Keratinocyte (primary cell): ENCODE measurements around the gene NTNG1. TPM values are rescaled to one million over a fixed set of nuclear protein-coding genes. Genes with fewer than 3 reads are reported as not detected.

Experiments
- DNase-seq: peaks from one replicate; pipeline ENCODE4 v3.0.0-alpha.2; 2011; ENCODE audit warnings: low read depth, missing footprints, low spot score
- FAIRE-seq: peaks from 2 replicates; lab custom pipeline; 2011; peaks lifted over from hg19 to GRCh38; lab: Jason Lieb, UNC
- H2AFZ ChIP-seq: 2 replicates; pipeline ENCODE4 v1.6.0; 2012; ENCODE audit warnings: low read length, control low read depth, inconsistent platforms; ENCODE audit not compliant: control insufficient read depth
- H3K27ac ChIP-seq: 2 replicates; pipeline ENCODE4 v1.5.1; 2011; ENCODE audit warnings: low read length; ENCODE audit not compliant: control insufficient read depth, insufficient read depth
- H3K27me3 ChIP-seq: 3 replicates; pipeline ENCODE4 v1.6.0; 2011; ENCODE audit warnings: low read length; ENCODE audit not compliant: control insufficient read depth, insufficient read depth; ENCODE audit errors: extremely low read depth
- H3K36me3 ChIP-seq, 2 experiments: 2 replicates in 1 of 2; 3 replicates in 1 of 2; pipeline ENCODE4 v1.5.1; 2011; ENCODE audit warnings: low read length in 2 of 2, mild to moderate bottlenecking in 1 of 2; ENCODE audit not compliant: control insufficient read depth in 2 of 2, insufficient read depth in 2 of 2; ENCODE audit errors: extremely low read depth in 1 of 2
- H3K4me1 ChIP-seq: 3 replicates; pipeline ENCODE4 v1.5.1; 2011; ENCODE audit warnings: low read length; ENCODE audit not compliant: control insufficient read depth, insufficient read depth; ENCODE audit errors: extremely low read depth
- H3K4me2 ChIP-seq: 3 replicates; pipeline ENCODE4 v1.6.0; 2011; ENCODE audit warnings: low read depth, low read length; ENCODE audit not compliant: control insufficient read depth, insufficient read depth; ENCODE audit errors: extremely low read depth
- H3K4me3 ChIP-seq, 3 experiments: fragments of 200-600 bp in 1 of 3; sonication (generic) in 1 of 3; 2 replicates in 2 of 3; 3 replicates in 1 of 3; pipeline ENCODE4 v1.5.1; 2011 to 2016; ENCODE audit warnings: low read length in 3 of 3, mild to moderate bottlenecking in 3 of 3, control low read depth in 2 of 3, inconsistent platforms in 1 of 3, low read depth in 1 of 3, mixed read lengths in 1 of 3, mixed run types in 1 of 3, moderate library complexity in 1 of 3; ENCODE audit not compliant: control insufficient read depth in 2 of 3, insufficient read depth in 2 of 3; ENCODE audit errors: extremely low read depth in 1 of 3
- H3K79me2 ChIP-seq: 2 replicates; pipeline ENCODE4 v1.6.0; 2012; ENCODE audit warnings: low read length; ENCODE audit not compliant: control insufficient read depth, insufficient read depth
- H3K9ac ChIP-seq: 3 replicates; pipeline ENCODE4 v1.6.0; 2011; ENCODE audit warnings: low read length; ENCODE audit not compliant: control insufficient read depth, insufficient read depth; ENCODE audit errors: extremely low read depth
- H3K9me1 ChIP-seq: 3 replicates; pipeline ENCODE4 v1.6.0; 2011; ENCODE audit warnings: low read length; ENCODE audit not compliant: control insufficient read depth, insufficient read depth; ENCODE audit errors: extremely low read depth
- H3K9me3 ChIP-seq: 2 replicates; pipeline ENCODE4 v1.5.1; 2012; ENCODE audit warnings: low read depth, low read length; ENCODE audit not compliant: control insufficient read depth
- H4K20me1 ChIP-seq: 3 replicates; pipeline ENCODE4 v1.6.0; 2011; ENCODE audit warnings: low read length; ENCODE audit not compliant: control insufficient read depth, insufficient read depth; ENCODE audit errors: extremely low read depth
- EZH2 ChIP-seq: IDR thresholded peaks from one replicate; pipeline ENCODE4 v1.6.1; 2012; ENCODE audit warnings: inconsistent platforms, mild to moderate bottlenecking, low read length, moderate library complexity
- dilution Hi-C: fragments of 300-500 bp; cut with MboI; formaldehyde crosslinking; loops from one replicate; pipeline ENCODE4 v1.7.0; 2020; ENCODE audit warnings: low sequenced_read_pairs; ENCODE audit not compliant: extremely low pct_ligation_motif_present
- polyA plus RNA-seq, 5 experiments: library from polyadenylated mRNA; depleted of rRNA in 3 of 5; stranded (reverse) in 3 of 5; stranded (forward) in 1 of 5; unstranded in 1 of 5; fragments of >200 nt; gene quantifications; 1 replicate in 1 of 5; 2 replicates in 3 of 5; 3 replicates in 1 of 5; pipeline versions ENCODE4 v1.2.1 to v1.2.3, GENCODE V29; 2011 to 2012; ENCODE audit warnings: missing spikeins in 2 of 5, low read depth in 1 of 5, low replicate concordance in 1 of 5
- TF ChIP-seq, protein P1 (sequence below), 3 experiments: IDR thresholded peaks in 1 of 3; conservative IDR thresholded peaks in 1 of 3; optimal IDR thresholded peaks in 1 of 3; 2 replicates in 2 of 3; 3 replicates in 1 of 3; pipeline versions ENCODE3 to v1.5.1; 2011; ENCODE audit warnings: low read length in 3 of 3, mild to moderate bottlenecking in 3 of 3, moderate library complexity in 2 of 3, control low read depth in 1 of 3, inconsistent platforms in 1 of 3; ENCODE audit not compliant: insufficient read depth in 2 of 3; ENCODE audit errors: extremely low read depth in 1 of 3

NTNG1 gene
- polyA plus RNA-seq, 1 donor (not counting 4 experiments of a cell fraction or from before 2014, with no cell fraction given): 8.1 TPM

DNA sequence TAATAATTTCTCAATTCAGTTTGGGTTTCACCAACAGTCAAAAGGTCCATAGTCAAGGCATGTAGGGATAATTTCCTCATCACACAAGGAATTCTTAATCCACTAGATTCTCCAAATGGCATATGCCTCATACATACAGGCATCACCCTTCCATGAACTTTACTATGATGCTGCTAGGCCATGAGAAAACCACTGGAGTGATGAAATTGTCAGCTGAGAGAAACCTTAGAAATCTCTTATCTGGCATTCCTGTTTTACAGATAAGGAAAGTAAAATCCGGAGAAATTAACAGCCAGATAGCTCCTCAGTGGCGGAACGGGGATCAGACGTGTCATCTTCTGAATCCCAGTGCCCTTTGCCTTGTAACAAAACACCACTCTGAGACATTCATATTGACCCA is 274.4 kb downstream of the NTNG1 start:
- Histone ChIP-seq H3K27ac (no peak overlapping the region), H3K9me3 (no peaks in the 10 kb centered on the region), H3K36me3 (no peaks in the 10 kb centered on the region), H3K4me2 (no peak overlapping the region), H4K20me1 (no peaks in the 10 kb centered on the region), H3K27me3 (no peaks in the 10 kb centered on the region), H3K9me1 (no peaks in the 10 kb centered on the region), H3K79me2 (no peaks in the 10 kb centered on the region), H3K4me1 (no peaks in the 10 kb centered on the region), H3K9ac (no peak overlapping the region), H3K4me3 (no peak overlapping the region), H2AFZ (no peak overlapping the region)
- no peak for DNase-seq
- no peak for FAIRE-seq
- TF ChIP-seq, protein P1, sequence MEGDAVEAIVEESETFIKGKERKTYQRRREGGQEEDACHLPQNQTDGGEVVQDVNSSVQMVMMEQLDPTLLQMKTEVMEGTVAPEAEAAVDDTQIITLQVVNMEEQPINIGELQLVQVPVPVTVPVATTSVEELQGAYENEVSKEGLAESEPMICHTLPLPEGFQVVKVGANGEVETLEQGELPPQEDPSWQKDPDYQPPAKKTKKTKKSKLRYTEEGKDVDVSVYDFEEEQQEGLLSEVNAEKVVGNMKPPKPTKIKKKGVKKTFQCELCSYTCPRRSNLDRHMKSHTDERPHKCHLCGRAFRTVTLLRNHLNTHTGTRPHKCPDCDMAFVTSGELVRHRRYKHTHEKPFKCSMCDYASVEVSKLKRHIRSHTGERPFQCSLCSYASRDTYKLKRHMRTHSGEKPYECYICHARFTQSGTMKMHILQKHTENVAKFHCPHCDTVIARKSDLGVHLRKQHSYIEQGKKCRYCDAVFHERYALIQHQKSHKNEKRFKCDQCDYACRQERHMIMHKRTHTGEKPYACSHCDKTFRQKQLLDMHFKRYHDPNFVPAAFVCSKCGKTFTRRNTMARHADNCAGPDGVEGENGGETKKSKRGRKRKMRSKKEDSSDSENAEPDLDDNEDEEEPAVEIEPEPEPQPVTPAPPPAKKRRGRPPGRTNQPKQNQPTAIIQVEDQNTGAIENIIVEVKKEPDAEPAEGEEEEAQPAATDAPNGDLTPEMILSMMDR (optimal IDR thresholded peaks at IDR 0.05 in 1 of 3, IDR thresholded peaks at IDR 0.05 in 1 of 3, conservative IDR thresholded peaks at IDR 0.05 in 1 of 3; ENCODE audit: extremely low read depth in 1 of 3, insufficient read depth in 2 of 3, low read length in 3 of 3): no peak
- TF ChIP-seq EZH2: no peak
- dilution Hi-C loops: no loop called here

DNA sequence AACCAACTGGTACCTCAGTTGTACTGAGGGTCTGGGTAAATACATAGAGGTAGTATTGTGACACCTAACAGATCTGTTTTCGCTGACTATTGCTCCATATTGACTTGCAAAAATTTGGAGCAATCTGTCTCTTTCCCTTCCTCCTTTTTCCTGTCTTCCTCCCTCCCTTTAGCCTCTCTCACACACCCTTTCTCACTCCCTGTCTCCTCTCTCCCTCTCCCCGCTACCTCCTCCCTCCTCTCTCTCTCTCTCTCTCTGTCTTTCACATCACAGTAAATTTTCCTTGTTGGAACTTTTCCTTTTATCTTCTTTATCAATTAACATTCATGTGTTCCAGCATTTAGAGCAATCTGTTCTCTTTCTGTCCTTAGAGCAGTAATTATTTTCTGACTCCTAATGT is 278.2 kb downstream of the NTNG1 start:
- H3K27me3 ChIP-seq: no peaks in the 10 kb centered on the region
- no peaks in the 10 kb centered on the region for H3K36me3 ChIP-seq
- no peak for FAIRE-seq
- H2AFZ ChIP-seq: no peak overlapping the region
- DNase-seq: no peak
- no peak overlapping the region for H3K4me3 ChIP-seq
- H3K9ac ChIP-seq: no peak overlapping the region
- TF ChIP-seq, protein P1 (optimal IDR thresholded peaks at IDR 0.05 in 1 of 3, IDR thresholded peaks at IDR 0.05 in 1 of 3, conservative IDR thresholded peaks at IDR 0.05 in 1 of 3; ENCODE audit: extremely low read depth in 1 of 3, insufficient read depth in 2 of 3, low read length in 3 of 3): no peak
- TF ChIP-seq EZH2: no peak
- H3K9me1 ChIP-seq: no peaks in the 10 kb centered on the region
- dilution Hi-C loops: no loop called here
- H3K79me2 ChIP-seq: no peaks in the 10 kb centered on the region
- H4K20me1 ChIP-seq: no peaks in the 10 kb centered on the region
- H3K27ac ChIP-seq: no peak overlapping the region
- no peak overlapping the region for H3K4me2 ChIP-seq
- H3K9me3 ChIP-seq: no peaks in the 10 kb centered on the region
- H3K4me1 ChIP-seq: no peaks in the 10 kb centered on the region
